ENCODE data around the gene DDI2.

DNA sequence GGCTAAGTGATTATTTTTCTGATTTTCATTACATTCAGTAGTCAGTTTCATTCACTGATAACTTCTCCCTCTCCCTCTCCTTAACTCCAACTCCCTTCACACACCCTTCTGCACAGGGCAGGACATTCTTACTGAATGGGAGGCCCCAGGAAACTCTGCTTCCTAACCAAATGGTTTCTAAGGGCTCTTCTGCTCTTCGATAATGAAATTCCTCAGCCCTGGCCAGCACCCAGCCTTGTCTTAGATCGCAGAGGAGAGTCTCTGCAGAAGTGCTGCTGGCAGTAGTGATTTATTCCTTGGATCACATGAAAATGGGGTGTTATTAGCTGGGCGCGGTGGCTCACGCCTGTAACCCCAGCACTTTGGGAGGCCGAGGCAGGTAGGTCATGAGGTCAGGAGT is 83.2 kb downstream of the DDI2 start:
- TF ChIP-seq, protein P1, sequence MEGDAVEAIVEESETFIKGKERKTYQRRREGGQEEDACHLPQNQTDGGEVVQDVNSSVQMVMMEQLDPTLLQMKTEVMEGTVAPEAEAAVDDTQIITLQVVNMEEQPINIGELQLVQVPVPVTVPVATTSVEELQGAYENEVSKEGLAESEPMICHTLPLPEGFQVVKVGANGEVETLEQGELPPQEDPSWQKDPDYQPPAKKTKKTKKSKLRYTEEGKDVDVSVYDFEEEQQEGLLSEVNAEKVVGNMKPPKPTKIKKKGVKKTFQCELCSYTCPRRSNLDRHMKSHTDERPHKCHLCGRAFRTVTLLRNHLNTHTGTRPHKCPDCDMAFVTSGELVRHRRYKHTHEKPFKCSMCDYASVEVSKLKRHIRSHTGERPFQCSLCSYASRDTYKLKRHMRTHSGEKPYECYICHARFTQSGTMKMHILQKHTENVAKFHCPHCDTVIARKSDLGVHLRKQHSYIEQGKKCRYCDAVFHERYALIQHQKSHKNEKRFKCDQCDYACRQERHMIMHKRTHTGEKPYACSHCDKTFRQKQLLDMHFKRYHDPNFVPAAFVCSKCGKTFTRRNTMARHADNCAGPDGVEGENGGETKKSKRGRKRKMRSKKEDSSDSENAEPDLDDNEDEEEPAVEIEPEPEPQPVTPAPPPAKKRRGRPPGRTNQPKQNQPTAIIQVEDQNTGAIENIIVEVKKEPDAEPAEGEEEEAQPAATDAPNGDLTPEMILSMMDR (conservative IDR thresholded peaks at IDR 0.05; ENCODE audit: low read length): no peak
- no peak for TF ChIP-seq EZH2phosphoT487 (IDR thresholded peaks at IDR 0.05; ENCODE audit: borderline replicate concordance, low read depth, low read length)
